HG03457 (cell line): Measurements from ENCODE around the gene IPPK.

Experiments used
- ATAC-seq: cut with Tn5 transposase; IDR thresholded peaks from one replicate; pipeline ENCODE4 v1.9.1; 2021; ENCODE audit warnings: moderate number of reproducible peaks; ENCODE audit not compliant: unreplicated experiment

IPPK gene

GRCh38 chr9:92616199-92616641 lies 53.7 kb downstream of the IPPK start:
- ATAC-seq = no peak

- ATAC-seq = no peak
Measured at GRCh38 chr9:92615790-92616189, 54.1 kb downstream of the IPPK start.

DNA sequence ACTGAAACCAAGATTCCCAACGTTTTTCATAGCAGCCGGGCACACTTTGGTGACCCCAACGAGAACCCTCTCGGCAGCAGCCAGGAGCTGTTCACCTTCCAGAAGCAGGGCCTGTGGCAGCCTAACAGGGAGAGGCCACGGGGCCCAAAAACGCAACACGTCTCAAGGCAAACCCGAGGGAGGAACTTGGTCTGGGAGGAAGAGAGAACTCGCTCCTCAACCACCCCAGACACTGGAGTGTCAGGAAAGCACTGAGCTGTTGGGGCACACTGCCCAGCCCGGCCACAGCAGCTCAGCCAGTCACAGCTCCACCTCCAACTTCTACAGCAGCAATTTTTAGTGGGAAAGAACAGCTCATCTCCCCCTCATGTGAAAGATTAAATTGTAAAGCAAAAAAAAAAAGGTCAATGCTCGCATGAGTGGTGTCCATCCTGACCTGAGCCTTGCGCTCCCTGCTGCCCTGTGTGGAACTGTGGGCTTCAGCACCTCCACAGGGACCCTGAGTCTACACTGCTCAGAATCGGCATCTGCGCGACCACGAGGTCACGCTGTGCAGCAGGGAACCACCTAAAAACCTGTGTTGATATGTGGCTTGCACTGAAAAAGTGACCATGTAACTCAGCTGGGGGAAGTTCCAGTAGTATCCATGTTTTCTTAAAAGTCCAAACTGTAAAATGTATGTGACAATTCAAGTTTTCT lies 55.0 kb downstream of the IPPK start:
- no peak for ATAC-seq

- ATAC-seq = no peak
Measured at GRCh38 chr9:92614123-92614510, 55.8 kb downstream of the IPPK start.

GRCh38 chr9:92613268-92614122 lies 56.4 kb downstream of the IPPK start:
- ATAC-seq = no peak

- no peak for ATAC-seq
Measured at GRCh38 chr9:92612816-92613215, 57.1 kb downstream of the IPPK start.

- ATAC-seq = no peak
Measured at GRCh38 chr9:92612292-92612691, 57.6 kb downstream of the IPPK start.

DNA sequence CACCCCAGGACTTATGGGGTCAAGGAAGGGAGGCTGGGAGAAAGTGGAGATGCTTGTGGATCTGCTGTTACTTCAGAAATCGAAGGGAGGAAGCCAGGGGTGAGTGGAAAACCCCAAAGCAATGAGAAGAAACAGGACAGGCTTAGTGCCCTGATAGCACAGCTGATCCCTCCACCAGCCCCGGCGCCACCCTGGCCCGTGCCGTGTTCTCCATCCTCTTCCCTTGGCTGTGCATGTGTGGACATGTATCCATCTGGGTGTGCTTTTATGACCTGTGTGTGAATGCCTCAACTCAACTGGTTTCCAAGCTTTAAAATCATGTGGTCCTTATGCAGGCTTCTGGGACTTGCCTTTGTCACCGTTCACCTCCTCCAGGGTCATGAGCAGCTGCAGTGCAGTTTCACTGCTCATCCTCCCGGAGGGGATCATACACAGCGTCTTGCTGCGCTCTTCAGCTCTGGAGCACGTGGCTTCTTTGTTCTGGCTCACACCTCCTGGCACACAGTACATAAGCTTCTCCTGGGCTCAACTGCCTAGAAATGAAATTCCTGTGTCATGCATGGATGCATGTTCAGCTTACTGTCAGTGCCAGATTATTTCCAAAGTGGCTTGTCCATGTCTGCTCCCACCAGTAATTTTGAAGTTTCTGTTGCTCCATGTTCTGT lies 58.2 kb downstream of the IPPK start:
- ATAC-seq = no peak

DNA sequence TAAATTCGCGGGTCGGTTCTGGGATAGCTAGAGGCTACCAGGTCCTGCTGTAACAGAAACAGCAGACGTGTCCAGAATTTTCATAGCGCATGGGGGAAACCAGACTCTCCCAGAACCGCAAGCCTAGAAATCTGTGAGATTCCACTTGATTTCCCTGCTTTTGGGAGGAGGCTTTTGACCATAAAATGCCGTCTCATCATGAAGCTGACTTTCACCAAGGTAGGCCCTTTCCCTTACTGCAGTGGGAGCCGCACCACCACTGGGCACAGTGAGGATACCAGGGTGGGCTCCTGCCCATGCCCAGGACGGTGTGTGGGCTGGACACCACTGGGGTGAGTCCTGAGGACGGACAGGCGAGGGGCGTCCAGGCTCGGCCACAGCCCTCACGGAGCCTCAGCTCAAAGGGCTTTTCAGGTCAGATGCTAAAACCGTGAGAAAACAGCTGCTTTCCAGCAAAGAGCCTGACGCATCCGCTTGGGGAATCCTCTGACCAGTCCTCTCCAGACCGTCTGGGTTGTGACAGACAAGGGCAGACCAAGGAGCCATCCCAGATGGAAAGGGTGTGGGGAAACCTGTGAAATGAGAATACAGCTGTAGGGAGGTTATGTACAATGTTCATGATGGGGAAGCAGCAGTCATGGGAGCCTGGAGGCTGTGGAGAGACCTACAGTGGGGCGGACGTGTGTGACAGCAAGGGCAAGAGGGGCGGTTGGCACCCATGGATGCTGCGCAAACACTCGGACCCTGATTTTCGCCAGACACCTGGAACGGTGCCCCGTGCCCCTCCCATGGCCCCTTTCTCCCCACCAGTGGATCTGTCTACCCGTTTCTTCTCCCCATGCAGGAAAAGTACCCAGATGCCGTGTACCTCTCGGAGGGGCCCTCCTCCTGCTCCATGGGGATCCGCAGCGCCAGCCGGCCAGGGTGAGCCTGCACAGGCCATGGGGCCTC lies 59.2 kb downstream of the IPPK start:
- no peak for ATAC-seq

DNA sequence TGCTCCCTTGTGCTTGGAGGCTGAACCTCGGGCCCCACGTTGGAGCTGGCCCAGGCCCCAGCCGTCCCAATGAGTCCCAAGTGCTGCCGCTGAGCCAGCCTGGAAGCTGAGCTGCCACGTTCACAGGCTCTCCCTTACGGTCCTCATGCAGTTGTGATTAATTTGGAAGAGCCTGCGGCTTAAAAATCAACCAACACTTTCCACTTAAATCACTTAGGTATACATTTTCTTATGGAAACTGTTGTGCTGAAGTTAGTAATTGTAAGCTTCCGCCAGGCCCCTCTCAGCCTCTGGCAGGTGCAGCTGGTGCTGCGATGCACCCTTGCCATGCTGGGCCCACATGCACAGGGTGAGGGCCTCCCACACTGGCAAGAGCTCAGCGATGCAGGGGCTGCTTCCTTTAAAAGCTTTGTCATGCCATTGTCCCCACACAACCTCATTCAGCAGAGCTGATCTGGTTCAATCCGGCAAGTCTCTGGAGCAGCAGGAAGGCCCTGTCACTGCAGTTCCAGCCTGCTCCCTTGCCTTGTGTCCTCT lies 61.0 kb downstream of the IPPK start:
- no peak for ATAC-seq

- no peak for ATAC-seq
Measured at GRCh38 chr9:92608241-92608908, 61.6 kb downstream of the IPPK start.

- no peak for ATAC-seq
Measured at GRCh38 chr9:92607773-92608172, 62.2 kb downstream of the IPPK start.

DNA sequence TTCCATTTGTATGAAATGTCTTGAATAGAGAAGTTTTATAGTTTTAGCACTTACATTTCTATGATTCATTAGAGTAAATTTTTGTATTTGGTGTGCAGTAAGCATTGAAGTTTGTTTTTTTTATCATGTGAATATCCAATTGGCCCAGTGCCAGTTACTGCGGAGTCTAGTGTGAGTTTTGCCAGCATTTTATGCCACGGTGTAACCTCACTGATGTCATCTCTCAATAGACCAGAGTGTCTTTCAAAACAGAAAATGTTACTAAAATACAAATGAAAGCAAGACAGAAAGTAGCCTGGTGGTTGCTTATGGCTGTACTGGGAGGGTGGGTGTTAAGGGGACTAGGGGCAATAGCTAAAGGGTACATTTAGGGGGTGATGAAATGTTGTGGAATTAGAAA lies 62.8 kb downstream of the IPPK start:
- ATAC-seq = no peak

DNA sequence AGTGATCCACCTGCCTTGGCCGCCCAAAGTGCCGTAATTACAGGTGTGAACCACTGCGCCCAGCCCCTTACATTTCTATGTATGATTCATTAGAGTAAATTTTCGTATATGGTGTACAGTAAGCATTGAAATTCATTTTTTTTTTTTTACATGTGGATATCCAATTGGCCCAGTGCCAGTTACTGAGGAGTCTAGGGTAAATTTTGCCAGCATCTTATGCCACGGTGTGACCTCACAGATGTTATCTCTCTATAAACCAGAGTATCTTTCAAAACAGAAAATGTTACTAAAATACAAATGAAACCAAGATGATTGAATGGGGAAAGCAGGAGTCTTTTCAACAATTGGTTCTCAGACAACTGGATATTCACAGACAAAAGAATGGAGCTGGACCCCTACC lies 64.7 kb downstream of the IPPK start:
- no peak for ATAC-seq

DNA sequence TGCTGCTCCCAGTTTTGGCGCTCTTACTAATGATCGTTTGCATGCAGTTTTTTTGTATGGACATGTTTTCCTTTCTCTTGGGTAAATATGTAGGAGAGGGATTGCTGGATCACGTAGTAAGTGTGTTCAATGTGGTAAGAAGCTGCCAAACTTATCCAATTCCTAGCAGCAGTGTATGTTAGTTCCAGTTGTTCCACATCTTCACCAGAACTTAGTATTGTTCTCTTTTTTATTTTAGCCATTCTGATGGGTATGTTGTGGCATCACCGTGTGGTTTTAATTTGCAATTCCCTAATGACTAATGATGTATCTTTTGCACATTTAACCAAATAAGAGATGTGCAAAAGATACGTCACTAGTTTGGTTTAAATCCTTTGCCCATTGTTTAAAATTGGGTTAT lies 65.9 kb downstream of the IPPK start:
- no peak for ATAC-seq

DNA sequence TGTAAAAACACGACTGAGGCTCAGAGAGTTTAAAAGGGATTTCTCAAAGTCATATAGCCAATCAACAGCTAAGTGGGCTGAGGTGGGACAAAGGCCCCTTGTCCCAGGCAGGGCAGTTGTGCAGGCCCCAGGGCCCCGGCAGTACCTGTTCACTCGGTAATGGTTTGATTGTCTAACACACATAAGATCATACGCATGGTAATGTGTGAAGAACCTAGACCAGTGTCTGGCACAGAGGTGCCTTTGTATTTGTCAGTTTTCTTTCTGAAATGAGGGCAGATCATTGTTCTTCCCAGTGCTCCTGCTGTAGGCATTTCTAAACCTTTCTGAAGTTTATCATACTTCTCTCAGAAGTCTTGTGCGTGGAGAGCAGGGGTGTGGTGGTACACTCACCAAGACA lies 66.8 kb downstream of the IPPK start:
- no peak for ATAC-seq

GRCh38 chr9:92602413-92602812 lies 67.5 kb downstream of the IPPK start:
- no peak for ATAC-seq

- ATAC-seq = no peak
Measured at GRCh38 chr9:92601451-92601850, 68.5 kb downstream of the IPPK start.

- ATAC-seq = no peak
Measured at GRCh38 chr9:92600462-92601261, 69.3 kb downstream of the IPPK start.
